GM19438 (cell line): ENCODE results near the gene HDAC9.
"Not testable (repeated sequence)": the region's sequence is repeated elsewhere in the genome, so short reads cannot be mapped to it uniquely, and the experiment has no call there.

ENCODE experiments used
- ATAC-seq: cut with Tn5 transposase; IDR thresholded peaks from one replicate; pipeline ENCODE4 v1.9.1; 2021; ENCODE audit warnings: low read depth; ENCODE audit not compliant: unreplicated experiment

Gene HDAC9

GRCh38 chr7:18913106-18913505 is 417.6 kb downstream of the HDAC9 start:
- ATAC-seq: no peak

DNA sequence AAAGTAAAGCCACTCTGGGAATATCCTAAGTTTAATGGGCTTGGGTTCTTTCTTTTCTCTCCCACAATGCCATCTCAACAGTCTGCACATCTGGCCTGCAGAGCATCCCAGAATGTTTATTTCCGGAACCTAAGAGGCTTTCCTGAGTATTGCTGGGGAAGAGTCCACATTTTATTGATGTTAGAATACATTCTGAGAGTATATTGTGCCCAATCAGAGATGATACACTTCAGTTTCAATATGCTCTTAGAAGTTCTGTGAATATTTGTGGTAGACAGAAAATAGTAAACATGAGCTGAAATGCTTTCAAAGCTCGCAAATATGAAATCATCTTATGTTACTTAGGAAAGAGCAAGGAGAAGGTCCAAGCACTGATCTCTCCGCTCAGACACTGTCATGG is 421.3 kb downstream of the HDAC9 start:
- no peak for ATAC-seq

GRCh38 chr7:18927134-18927533 is 431.6 kb downstream of the HDAC9 start:
- ATAC-seq: no peak

DNA sequence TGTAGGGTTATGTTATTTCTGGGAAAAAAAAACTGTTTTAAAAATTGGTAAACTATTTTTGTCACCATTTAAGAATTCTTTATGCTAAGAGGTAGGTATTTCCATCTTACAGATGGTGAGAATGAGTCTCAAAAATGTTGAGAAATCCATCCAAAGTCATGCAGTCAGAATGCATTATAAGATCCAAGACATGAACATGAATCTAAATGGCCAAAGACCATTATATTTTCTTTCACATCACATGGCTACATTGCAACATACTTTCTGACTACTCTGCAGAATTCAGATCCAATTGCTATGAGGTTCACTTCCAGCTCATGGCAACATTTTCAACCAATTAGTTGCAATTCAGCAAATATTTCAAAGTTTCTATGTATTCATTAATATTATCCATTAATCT is 440.7 kb downstream of the HDAC9 start:
- ATAC-seq: no peak

GRCh38 chr7:18939771-18940592 is 444.4 kb downstream of the HDAC9 start:
- ATAC-seq: no peak

GRCh38 chr7:18940593-18941134 is 445.1 kb downstream of the HDAC9 start:
- ATAC-seq: no peak

DNA sequence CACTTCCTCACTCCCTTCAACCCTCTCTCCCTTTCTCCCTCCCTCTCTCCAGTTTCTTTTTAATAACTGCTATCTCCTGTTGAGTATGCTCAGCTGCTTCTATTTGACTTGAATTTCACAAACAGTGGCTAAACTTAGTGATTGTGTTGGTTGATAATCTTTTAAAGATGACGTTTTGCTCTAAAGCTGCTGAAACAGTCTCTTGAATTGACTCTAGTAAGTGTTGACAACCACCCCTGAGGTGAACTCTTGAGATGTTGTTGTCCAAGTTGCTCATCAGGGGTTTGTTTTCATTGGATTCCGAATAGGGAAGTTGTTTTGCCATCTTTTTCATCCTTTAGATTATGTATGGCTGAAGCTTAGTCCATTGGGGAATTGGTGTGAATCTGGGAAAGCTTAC is 445.7 kb downstream of the HDAC9 start:
- no peak for ATAC-seq

DNA sequence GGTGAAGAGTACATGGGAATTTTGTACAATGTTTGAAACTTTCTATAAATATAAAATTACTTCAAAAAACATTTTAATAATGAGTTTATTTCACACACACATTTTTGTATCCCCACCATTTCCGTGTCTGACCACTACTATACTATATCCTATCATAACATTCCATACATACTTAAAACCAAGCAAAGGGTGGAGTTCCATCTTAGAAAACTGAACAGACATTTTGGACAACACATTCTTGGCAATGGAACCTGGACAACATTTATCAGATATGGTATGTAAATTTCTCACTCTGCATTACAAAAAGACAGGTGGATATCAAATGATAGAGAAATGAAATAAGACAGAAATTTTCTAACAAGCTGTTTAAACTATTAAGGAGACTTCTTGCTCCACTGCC is 453.0 kb downstream of the HDAC9 start:
- no peak for ATAC-seq

GRCh38 chr7:18952846-18953245 is 457.3 kb downstream of the HDAC9 start:
- no peak for ATAC-seq

DNA sequence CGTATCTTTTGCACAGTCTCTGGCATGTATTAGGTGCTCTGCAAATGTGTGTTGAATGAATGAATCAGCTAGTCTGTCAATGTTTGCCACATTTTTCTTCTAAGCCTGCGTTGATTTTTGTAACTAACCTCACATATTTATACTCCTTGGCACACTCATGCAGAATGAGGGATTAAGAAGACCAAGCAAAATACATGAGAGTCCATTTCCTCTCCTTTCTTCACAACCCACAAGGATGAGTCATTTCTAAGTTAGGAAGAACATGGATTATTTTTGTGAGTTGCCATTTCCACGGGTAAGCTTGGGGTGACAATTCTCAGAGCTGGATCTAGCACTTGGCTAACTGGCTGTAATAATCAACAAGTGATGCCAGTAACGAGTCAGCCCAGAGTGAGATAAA is 463.1 kb downstream of the HDAC9 start:
- no peak for ATAC-seq

DNA sequence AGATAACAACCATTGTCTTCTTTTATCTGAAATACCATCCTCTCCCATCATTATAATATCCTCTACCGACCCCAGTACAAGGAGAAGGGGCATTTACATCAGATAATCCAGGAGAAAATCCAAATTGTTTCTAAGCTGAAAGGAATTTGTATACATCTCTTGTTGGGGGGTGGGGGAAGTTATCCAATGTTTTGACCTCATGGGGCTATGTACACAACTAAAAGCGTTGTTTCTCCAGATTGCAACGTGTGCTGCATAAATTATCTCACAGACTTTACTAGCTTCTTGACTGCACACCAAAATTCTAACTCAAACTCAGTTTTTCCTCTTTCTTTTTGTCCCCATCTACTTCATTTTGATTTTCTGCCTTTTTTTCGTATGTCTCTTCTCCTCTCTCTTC is 465.2 kb downstream of the HDAC9 start:
- ATAC-seq: no peak

- ATAC-seq: no peak
These were observed 466.5 kb downstream of the HDAC9 start for GRCh38 chr7:18962031-18962430.

- ATAC-seq: no peak
These were observed 470.1 kb downstream of the HDAC9 start for GRCh38 chr7:18965657-18966056.

DNA sequence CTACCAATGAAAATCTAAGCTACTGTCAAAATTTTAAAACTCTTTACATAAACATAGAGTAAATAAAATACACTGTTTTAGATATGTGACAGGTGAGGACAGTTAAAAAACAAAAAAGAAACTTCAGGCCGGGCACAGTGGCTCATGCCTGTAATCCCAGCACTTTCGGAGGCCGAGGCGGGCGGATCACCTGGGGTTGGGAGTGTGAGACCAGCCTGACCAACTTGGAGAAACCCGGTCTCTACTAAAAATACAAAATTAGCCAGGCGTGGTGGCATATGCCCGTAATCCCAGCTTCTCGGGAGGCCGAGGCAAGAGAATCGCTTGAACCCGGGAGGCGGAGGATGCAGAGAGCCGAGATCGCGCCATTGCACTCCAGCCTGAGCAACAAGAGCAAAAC is 472.2 kb downstream of the HDAC9 start:
- ATAC-seq: not testable (repeated sequence)

DNA sequence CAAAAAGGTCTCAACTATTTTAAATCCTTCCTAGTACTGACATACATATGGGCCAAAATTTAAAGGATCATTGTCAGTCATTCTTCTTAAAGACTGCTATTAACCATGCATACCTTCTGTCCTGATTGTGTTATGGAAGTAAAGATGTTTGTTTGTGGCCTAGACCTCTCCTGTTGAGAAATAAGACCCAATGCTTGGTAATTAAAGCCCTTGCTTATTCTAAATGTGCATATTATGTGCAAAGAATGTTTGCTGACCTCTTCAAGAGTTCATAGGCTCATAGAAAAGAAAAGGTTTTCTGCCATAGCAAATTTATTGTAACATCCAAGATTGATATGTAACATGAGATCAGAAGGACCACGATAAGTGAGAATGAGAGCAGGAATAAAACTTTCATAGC is 476.3 kb downstream of the HDAC9 start:
- ATAC-seq: no peak

GRCh38 chr7:18974803-18975202 is 479.3 kb downstream of the HDAC9 start:
- no peak for ATAC-seq

DNA sequence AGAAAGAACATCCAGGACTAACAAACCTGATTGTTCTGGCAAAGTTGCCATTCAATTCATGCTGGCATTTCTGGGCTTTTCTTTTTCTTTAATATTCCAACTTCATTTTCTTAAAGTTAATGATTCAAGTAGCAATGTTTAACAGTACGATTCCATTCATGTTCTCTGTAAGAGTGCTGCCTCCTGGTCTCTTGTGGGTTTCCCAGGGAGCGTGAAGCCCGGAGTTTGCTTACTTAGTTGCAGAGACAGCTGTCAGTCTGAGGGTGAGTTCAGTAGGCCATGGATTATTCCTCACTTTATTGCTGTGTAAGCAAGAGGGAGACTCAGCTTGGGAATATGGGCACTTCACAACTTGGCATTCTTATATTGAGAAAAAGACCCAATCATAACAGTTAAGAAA is 479.7 kb downstream of the HDAC9 start:
- no peak for ATAC-seq

- ATAC-seq: no peak
These were observed 480.2 kb downstream of the HDAC9 start for GRCh38 chr7:18975689-18976280.

- no peak for ATAC-seq
These were observed 481.3 kb downstream of the HDAC9 start for GRCh38 chr7:18976715-18977471.

- no peak for ATAC-seq
These were observed 482.6 kb downstream of the HDAC9 start for GRCh38 chr7:18978108-18978495.

- not testable (repeated sequence) for ATAC-seq
These were observed 495.2 kb downstream of the HDAC9 start for GRCh38 chr7:18990700-18991099.
